Astrocyte of the cerebellum (primary cell): ENCODE data around the gene TBC1D17.
A peak's percentile ranks its signal among the peaks of the same experiment; 100 is the strongest.

Experiments
- DNase-seq: peaks from one replicate; pipeline ENCODE4 v3.0.0-alpha.2; 2011; ENCODE audit warnings: low read depth
- H3K4me3 ChIP-seq: 2 replicates; pipeline ENCODE4 v1.5.1; 2011; ENCODE audit warnings: mild to moderate bottlenecking, low read depth, low read length, moderate library complexity
- CTCF ChIP-seq: IDR thresholded peaks from 2 replicates; pipeline ENCODE4 v1.5.1; 2012; ENCODE audit warnings: low read length, low read depth, moderate library complexity, mild to moderate bottlenecking; ENCODE audit errors: missing control alignments
- in situ Hi-C: cut with HindIII; loops from 2 replicates; pipeline ENCODE4 v1.10.0; 2017; ENCODE audit warnings: low sequenced_read_pairs

TBC1D17 gene

GRCh38 chr19:49839713-49840112, 37.8 kb upstream of the TBC1D17 start:
- H3K4me3 ChIP-seq, result no peak overlapping the region
- DNase-seq, result no peak
- no peak for TF ChIP-seq CTCF
- in situ Hi-C loops, result no loop called here

- in situ Hi-C loops, result no loop called here
- H3K4me3 ChIP-seq, result no peak overlapping the region
- no peak for TF ChIP-seq CTCF
- no peak for DNase-seq
Measured at GRCh38 chr19:49840321-49840720, 37.2 kb upstream of the TBC1D17 start.

- no peak overlapping the region for H3K4me3 ChIP-seq
- TF ChIP-seq CTCF, result no peak
- in situ Hi-C loops, result no loop called here
- DNase-seq, result no peak
Measured at GRCh38 chr19:49840736-49841249, 36.7 kb upstream of the TBC1D17 start.

GRCh38 chr19:49843265-49843664, 34.2 kb upstream of the TBC1D17 start:
- no peak overlapping the region for H3K4me3 ChIP-seq
- DNase-seq, result no peak
- in situ Hi-C loops, result no loop called here
- TF ChIP-seq CTCF, result no peak

- no peak for TF ChIP-seq CTCF
- peak; percentile 56 for DNase-seq
- no peak overlapping the region for H3K4me3 ChIP-seq
- in situ Hi-C loops, result no loop called here
Measured at GRCh38 chr19:49844138-49845095, 33.1 kb upstream of the TBC1D17 start.

- no peak overlapping the region for H3K4me3 ChIP-seq
- no peak for TF ChIP-seq CTCF
- DNase-seq, result no peak
- in situ Hi-C loops, result no loop called here
Measured at GRCh38 chr19:49845414-49845813, 32.1 kb upstream of the TBC1D17 start.
